ENCODE data around the gene NEUROD6. TPM values are rescaled to one million over a fixed set of nuclear protein-coding genes. Genes with fewer than 3 reads are reported as not detected.

Gene NEUROD6
- total and polyA plus RNA-seq, 2 experiments from 2014 or later, result not detected

GRCh38 chr7:31358467-31358866 lies 17.9 kb upstream of the NEUROD6 start (continued):
- TF ChIP-seq ZNF114 (CRISPR knock-in tag; IDR thresholded peaks at IDR 0.05), result no peak
- no peak for TF ChIP-seq CREB1 (CRISPR knock-in tag; IDR thresholded peaks at IDR 0.05; ENCODE audit: low read depth)
- no peak for TF ChIP-seq NANOG (IDR thresholded peaks at IDR 0.05; ENCODE audit: borderline replicate concordance)
- TF ChIP-seq CTCF (conservative IDR thresholded peaks at IDR 0.05; ENCODE audit: low read depth in 2 of 2), result no peak
- TF ChIP-seq EZH2phosphoT487 (IDR thresholded peaks at IDR 0.05; ENCODE audit: unreplicated experiment), result no peak
- TF ChIP-seq ZNF331 (CRISPR knock-in tag; IDR thresholded peaks at IDR 0.05; ENCODE audit: low read depth), result no peak
- no peak for TF ChIP-seq ETS1 (IDR thresholded peaks at IDR 0.05)

- Histone ChIP-seq H2AFZ (no peak overlapping the region), H4K20me1 (replicated peaks; ENCODE audit: insufficient read depth) (no peaks in the 10 kb centered on the region), H3K27me3 (ENCODE audit: insufficient read depth) (no peaks in the 10 kb centered on the region), H3K9me2 (ENCODE audit: insufficient read depth) (no peaks in the 10 kb centered on the region), H3K79me2 (replicated peaks; ENCODE audit: insufficient read depth) (no peaks in the 10 kb centered on the region), H3K4me2 (no peak overlapping the region), H3K36me3 (ENCODE audit: insufficient read depth) (no peaks in the 10 kb centered on the region), H3F3A (replicated peaks; ENCODE audit: low read depth) (no peaks in the 10 kb centered on the region), H3K4me1 (ENCODE audit: insufficient read depth) (no peaks in the 10 kb centered on the region), H3K27ac (ENCODE audit: low read depth) (no peak overlapping the region), H3K4me3 (no peak overlapping the region)
- Mint-ChIP-seq H3K27ac (no peak overlapping the region), H3K4me3 (no peak overlapping the region), H3K36me3 (ENCODE audit: low read depth) (no peaks in the 10 kb centered on the region), H3K9me3 (no peaks in the 10 kb centered on the region), H3K4me1 (no peaks in the 10 kb centered on the region), H3K27me3 (ENCODE audit: insufficient read depth, low read depth, poor library complexity) (peaks cover 5% of the 10 kb centered on the region)
- no peak for DNase-seq (ENCODE audit: low spot score)
- ATAC-seq, result no peak
- TF ChIP-seq JUNB (IDR thresholded peaks at IDR 0.05; ENCODE audit: unreplicated experiment) (no peak), EZH2phosphoT487 (IDR thresholded peaks at IDR 0.05; ENCODE audit: unreplicated experiment) (no peak), NANOG (IDR thresholded peaks at IDR 0.05; ENCODE audit: borderline replicate concordance) (no peak), CTCF (conservative IDR thresholded peaks at IDR 0.05; ENCODE audit: low read depth in 2 of 2) (no peak), EZH2 (IDR thresholded peaks at IDR 0.05; ENCODE audit: low read depth, unreplicated experiment) (no peak), ZNF462 (CRISPR knock-in tag; IDR thresholded peaks at IDR 0.05) (no peak), CREB1 (CRISPR knock-in tag; IDR thresholded peaks at IDR 0.05; ENCODE audit: low read depth) (no peak)
These were observed 4.9 kb upstream of the NEUROD6 start for GRCh38 chr7:31345421-31345820.

All from GM23338 (cell line).